H1 (cell line): ENCODE results near the gene C2CD4C. TPM values are rescaled to one million over a fixed set of nuclear protein-coding genes. Genes with fewer than 3 reads are reported as not detected.

ENCODE experiments used
- polyA plus RNA-seq, 7 experiments: library from polyadenylated mRNA; depleted of rRNA in 3 of 7; stranded (reverse) in 5 of 7; unstranded in 2 of 7; fragments of >200 nt in 5 of 7; fragments of 200-250 nt in 2 of 7; gene quantifications; 1 replicate in 5 of 7; 2 replicates in 1 of 7; 4 replicates in 1 of 7; pipeline versions ENCODE4 v1.2.1 to v1.2.3, GENCODE V29; 2011 to 2013; ENCODE audit warnings: missing spikeins in 2 of 7, mixed read lengths in 2 of 7
- small RNA-seq: library from polyadenylated mRNA; stranded (forward); fragments of <200 nt; extraction: miRNeasy Mini kit (QIAGEN cat#:217004); gene quantifications from one replicate; pipeline ENCODE3, GENCODE V24; 2013; ENCODE audit not compliant: insufficient read depth
- total RNA-seq: library from RNA; stranded (reverse); fragmentation: NEBNext Ultra II Directional; extraction: Animal tissue kit (Norgen Biotek cat#: 25700); gene quantifications from 2 replicates; pipeline ENCODE4 v1.2.1, GENCODE V29; 2021

C2CD4C gene
- total and polyA plus RNA-seq, 2 of the 8 experiments (the other 6 are each of a cell fraction or from before 2014, with no cell fraction given), result 3.8 to 6.3 TPM

Small RNAs within 50 kb of the gene (small RNA-seq; reads per million reads assigned to genes)
- gene RNA5SP462, result 0.51 reads per million

Other genes with a start within 250 kb of the C2CD4C start
- gene PLPP2, start 117.7 kb downstream of the C2CD4C start, total RNA-seq, result 98.6 and 101 TPM in 2 replicates
- 195 and 326 TPM in 2 replicates for gene PLPP2, start 117.7 kb downstream of the C2CD4C start, polyA plus RNA-seq (2011; rRNA removed)
- gene MIER2, start 64.4 kb downstream of the C2CD4C start, total RNA-seq, result 45.7 and 48.3 TPM in 2 replicates
- gene MIER2, start 64.4 kb downstream of the C2CD4C start, polyA plus RNA-seq (2011; rRNA removed), result 30.3 and 53.1 TPM in 2 replicates
- 3.5 and 4.4 TPM in 2 replicates for gene SHC2, start 51.9 kb upstream of the C2CD4C start, total RNA-seq
- gene SHC2, start 51.9 kb upstream of the C2CD4C start, polyA plus RNA-seq (2011; rRNA removed), result 7.3 and 11.3 TPM in 2 replicates
- 3.0 and 3.1 TPM in 2 replicates for gene MADCAM1, start 87.3 kb upstream of the C2CD4C start, total RNA-seq
- gene MADCAM1, start 87.3 kb upstream of the C2CD4C start, polyA plus RNA-seq (2011; rRNA removed), result 2.3 and 5.3 TPM in 2 replicates
- gene TPGS1, start 98.3 kb upstream of the C2CD4C start, total RNA-seq, result 9.1 and 10.2 TPM in 2 replicates
- 10.6 and 11.8 TPM in 2 replicates for gene TPGS1, start 98.3 kb upstream of the C2CD4C start, polyA plus RNA-seq (2011; rRNA removed)
- gene CDC34, start 122.6 kb upstream of the C2CD4C start, total RNA-seq, result 129 and 133 TPM in 2 replicates
- 95.9 and 152 TPM in 2 replicates for gene CDC34, start 122.6 kb upstream of the C2CD4C start, polyA plus RNA-seq (2011; rRNA removed)
- gene GZMM, start 134.9 kb upstream of the C2CD4C start, total RNA-seq, result 0.32 and 0.59 TPM in 2 replicates
- 0.09 and 0.19 TPM in 2 replicates for gene GZMM, start 134.9 kb upstream of the C2CD4C start, polyA plus RNA-seq (2011; rRNA removed)
- gene BSG, start 163.4 kb upstream of the C2CD4C start, total RNA-seq, result 726 and 743 TPM in 2 replicates
- gene BSG, start 163.4 kb upstream of the C2CD4C start, polyA plus RNA-seq (2011; rRNA removed), result 1,055 and 1,381 TPM in 2 replicates
- gene HCN2, start 180.7 kb upstream of the C2CD4C start, total RNA-seq, result 3.6 and 4.0 TPM in 2 replicates
- 1.0 and 1.9 TPM in 2 replicates for gene HCN2, start 180.7 kb upstream of the C2CD4C start, polyA plus RNA-seq (2011; rRNA removed)
- gene POLRMT, start 224.4 kb upstream of the C2CD4C start, total RNA-seq, result 110 and 111 TPM in 2 replicates
- 93.0 and 119 TPM in 2 replicates for gene POLRMT, start 224.4 kb upstream of the C2CD4C start, polyA plus RNA-seq (2011; rRNA removed)
- gene FGF22, start 230.7 kb upstream of the C2CD4C start, total RNA-seq, result 1.7 and 1.9 TPM in 2 replicates
- gene FGF22, start 230.7 kb upstream of the C2CD4C start, polyA plus RNA-seq (2011; rRNA removed), result 0.44 and 0.99 TPM in 2 replicates